ENCODE results near the gene COBL.

COBL gene

DNA sequence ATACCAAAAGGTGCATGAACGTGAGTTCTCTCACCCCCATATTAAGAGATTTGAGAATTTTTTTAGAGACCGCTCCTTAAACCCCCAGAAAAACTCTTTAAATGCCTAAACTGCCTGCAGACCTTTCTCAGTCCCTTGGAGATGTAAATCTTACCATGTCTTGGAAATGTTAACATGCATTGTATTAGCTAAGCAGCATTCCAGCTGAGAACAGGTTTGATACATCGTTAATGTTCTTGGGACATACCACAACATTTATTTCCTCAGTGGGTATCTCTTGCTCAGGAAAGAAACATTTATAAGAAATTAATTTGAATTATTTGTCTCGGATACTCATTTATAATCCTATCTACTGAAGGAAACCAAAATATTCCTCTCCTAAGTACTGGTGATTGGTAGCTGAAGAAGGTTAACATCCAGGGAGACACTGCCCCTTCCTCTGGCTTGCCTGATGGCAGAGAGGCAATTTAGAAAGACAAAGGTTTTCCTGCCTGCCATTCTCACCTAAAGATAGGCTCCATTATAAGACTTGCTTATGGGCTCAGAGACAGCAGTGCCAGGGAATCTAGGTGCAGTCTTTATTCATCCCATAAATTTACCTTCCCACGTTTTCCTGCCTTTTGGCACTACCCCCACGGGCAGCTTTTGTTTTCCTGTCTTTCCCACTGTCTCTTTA, 141.2 kb downstream of the COBL start:
- no peak for DNase-seq (ENCODE audit: low read depth)
- H3K4me3 ChIP-seq (replicated peaks; ENCODE audit: low read depth, low read length) = no peak overlapping the region
- TF ChIP-seq CTCF (IDR thresholded peaks at IDR 0.05; ENCODE audit: low read length, missing control alignments) = no peak

- H3K4me3 ChIP-seq (replicated peaks; ENCODE audit: low read depth, low read length) = no peak overlapping the region
- TF ChIP-seq CTCF (IDR thresholded peaks at IDR 0.05; ENCODE audit: low read length, missing control alignments) = no peak
- no peak for DNase-seq (ENCODE audit: low read depth)
Observed at GRCh38 chr7:51165337-51165736, 151.3 kb downstream of the COBL start.

- DNase-seq (ENCODE audit: low read depth) = peak; percentile 85
- peak; percentile 94 for TF ChIP-seq CTCF (IDR thresholded peaks at IDR 0.05; ENCODE audit: low read length, missing control alignments)
- no peak overlapping the region for H3K4me3 ChIP-seq (replicated peaks; ENCODE audit: low read depth, low read length)
Observed at GRCh38 chr7:51162724-51163329, 153.8 kb downstream of the COBL start.

GRCh38 chr7:51161937-51162336, 154.7 kb downstream of the COBL start:
- no peak for TF ChIP-seq CTCF (IDR thresholded peaks at IDR 0.05; ENCODE audit: low read length, missing control alignments)
- DNase-seq (ENCODE audit: low read depth) = no peak
- H3K4me3 ChIP-seq (replicated peaks; ENCODE audit: low read depth, low read length) = no peak overlapping the region

GRCh38 chr7:51160990-51161615, 155.5 kb downstream of the COBL start:
- DNase-seq (ENCODE audit: low read depth) = peak; percentile 83
- TF ChIP-seq CTCF (IDR thresholded peaks at IDR 0.05; ENCODE audit: low read length, missing control alignments) = peak; percentile 99
- no peak overlapping the region for H3K4me3 ChIP-seq (replicated peaks; ENCODE audit: low read depth, low read length)

DNA sequence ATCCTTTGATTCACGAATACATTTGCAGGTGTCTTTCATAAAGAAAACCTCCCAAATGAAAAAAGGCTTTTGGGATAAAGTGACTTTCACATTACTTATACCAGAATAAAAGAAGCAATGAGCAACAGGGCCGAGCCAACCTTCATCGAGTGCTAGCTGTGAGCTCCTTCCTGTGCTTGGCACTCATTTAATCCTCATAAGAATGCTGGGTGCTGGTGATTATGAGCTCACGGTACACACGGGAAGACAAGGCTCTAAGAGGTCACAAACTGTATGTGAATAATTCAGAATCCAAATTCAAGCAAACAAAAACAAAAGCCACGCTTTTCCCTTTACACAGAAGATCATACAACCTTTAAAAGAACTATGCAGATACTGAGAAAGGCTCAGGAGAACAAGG, 156.2 kb downstream of the COBL start:
- DNase-seq (ENCODE audit: low read depth) = no peak
- H3K4me3 ChIP-seq (replicated peaks; ENCODE audit: low read depth, low read length) = no peak overlapping the region
- TF ChIP-seq CTCF (IDR thresholded peaks at IDR 0.05; ENCODE audit: low read length, missing control alignments) = no peak

All from fibroblast of pulmonary artery (primary cell).